MM.1S (cell line): ENCODE data around the gene SAXO2.
"Not testable (repeated sequence)": the region's sequence is repeated elsewhere in the genome, so short reads cannot be mapped to it uniquely, and the experiment has no call there.

Source experiments
- DNase-seq: peaks from one replicate; pipeline ENCODE4 v3.0.0-alpha.2; 2015
- H2AFZ ChIP-seq: fragments of 300-600 bp; sonication (generic); 2 replicates; pipeline ENCODE4 v1.6.0; 2016; ENCODE audit warnings: antibody characterized with exemption, low read length
- H3F3A ChIP-seq: fragments of 300-600 bp; sonication (generic); 2 replicates; pipeline ENCODE4 v1.6.1; 2016; ENCODE audit warnings: mild to moderate bottlenecking, antibody characterized with exemption, low read length, moderate library complexity, mixed read lengths; ENCODE audit not compliant: insufficient read depth
- H3K27ac ChIP-seq: fragments of 300-600 bp; sonication (generic); 2 replicates; pipeline ENCODE4 v1.5.1; 2016; ENCODE audit warnings: mild to moderate bottlenecking, low read length
- H3K27me3 ChIP-seq: fragments of 300-600 bp; sonication (generic); replicated peaks from 2 replicates; pipeline ENCODE4 v1.6.0; 2016; ENCODE audit warnings: low read length; ENCODE audit not compliant: insufficient read depth
- H3K36me3 ChIP-seq: fragments of 300-600 bp; sonication (generic); replicated peaks from 2 replicates; pipeline ENCODE4 v1.6.1; 2016; ENCODE audit warnings: mild to moderate bottlenecking, low read length, mixed read lengths; ENCODE audit not compliant: insufficient read depth
- H3K4me1 ChIP-seq: fragments of 300-600 bp; sonication (generic); 2 replicates; pipeline ENCODE4 v1.6.1; 2016; ENCODE audit warnings: low read length, mixed read lengths
- H3K4me2 ChIP-seq: fragments of 300-600 bp; sonication (generic); 2 replicates; pipeline ENCODE4 v1.6.0; 2016; ENCODE audit warnings: low read depth, low read length
- H3K4me3 ChIP-seq: fragments of 300-600 bp; sonication (generic); 2 replicates; pipeline ENCODE4 v1.5.1; 2016; ENCODE audit warnings: low read length, mixed read lengths
- H3K79me2 ChIP-seq: fragments of 300-600 bp; sonication (generic); 2 replicates; pipeline ENCODE4 v1.6.1; 2016; ENCODE audit warnings: mixed run types, low read length, mixed read lengths
- H3K9ac ChIP-seq: fragments of 300-600 bp; sonication (generic); 2 replicates; pipeline ENCODE4 v1.6.1; 2016; ENCODE audit warnings: low read length, mixed read lengths
- H3K9me2 ChIP-seq: fragments of 300-600 bp; sonication (generic); replicated peaks from 2 replicates; pipeline ENCODE4 v1.6.1; 2016; ENCODE audit warnings: mild to moderate bottlenecking, low read length, mixed read lengths; ENCODE audit not compliant: insufficient read depth
- H3K9me3 ChIP-seq: fragments of 300-600 bp; sonication (generic); replicated peaks from 2 replicates; pipeline ENCODE4 v1.6.1; 2016; ENCODE audit warnings: mild to moderate bottlenecking, low read length, mixed read lengths; ENCODE audit not compliant: insufficient read depth
- H4K20me1 ChIP-seq: fragments of 300-600 bp; sonication (generic); 2 replicates; pipeline ENCODE4 v1.6.1; 2016; ENCODE audit warnings: mild to moderate bottlenecking, low read length, moderate library complexity, mixed read lengths; ENCODE audit not compliant: insufficient read depth
- EZH2 ChIP-seq: fragments of 300-600 bp; sonication (generic); optimal IDR thresholded peaks from 2 replicates; pipeline ENCODE3; 2017; ENCODE audit warnings: low read depth, mild to moderate bottlenecking, antibody characterized with exemption, low read length, mixed read lengths
- EZH2phosphoT487 ChIP-seq: fragments of 300-600 bp; sonication (generic); IDR thresholded peaks from 2 replicates; pipeline ENCODE4 v1.6.1; 2018; ENCODE audit warnings: antibody characterized with exemption, low read length
- TF ChIP-seq, protein P1 (sequence below): fragments of 300-600 bp; sonication (generic); IDR thresholded peaks from 2 replicates; pipeline ENCODE4 v1.5.1; 2016; ENCODE audit warnings: antibody characterized with exemption, low read length, mixed read lengths

Gene SAXO2, protein sequence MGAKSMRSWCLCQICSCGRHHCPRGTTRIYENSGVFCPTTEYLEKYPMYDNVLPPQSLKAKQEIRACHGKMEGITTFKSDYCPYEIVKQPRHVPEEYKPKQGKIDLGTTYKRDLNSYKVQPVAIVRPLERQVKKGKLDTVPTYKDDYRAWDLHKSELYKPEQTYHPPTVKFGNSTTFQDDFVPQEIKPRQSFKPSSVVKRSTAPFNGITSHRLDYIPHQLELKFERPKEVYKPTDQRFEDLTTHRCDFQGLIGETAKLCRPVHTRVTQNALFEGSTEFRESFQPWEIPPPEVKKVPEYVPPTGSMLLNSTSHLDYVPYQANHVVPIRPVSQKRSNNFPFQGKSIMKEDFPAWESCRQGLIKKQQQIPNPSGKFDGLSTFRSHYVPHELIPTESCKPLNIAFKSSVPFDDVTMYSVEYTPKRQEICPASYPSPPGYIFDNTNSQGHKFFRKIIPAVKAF

DNA sequence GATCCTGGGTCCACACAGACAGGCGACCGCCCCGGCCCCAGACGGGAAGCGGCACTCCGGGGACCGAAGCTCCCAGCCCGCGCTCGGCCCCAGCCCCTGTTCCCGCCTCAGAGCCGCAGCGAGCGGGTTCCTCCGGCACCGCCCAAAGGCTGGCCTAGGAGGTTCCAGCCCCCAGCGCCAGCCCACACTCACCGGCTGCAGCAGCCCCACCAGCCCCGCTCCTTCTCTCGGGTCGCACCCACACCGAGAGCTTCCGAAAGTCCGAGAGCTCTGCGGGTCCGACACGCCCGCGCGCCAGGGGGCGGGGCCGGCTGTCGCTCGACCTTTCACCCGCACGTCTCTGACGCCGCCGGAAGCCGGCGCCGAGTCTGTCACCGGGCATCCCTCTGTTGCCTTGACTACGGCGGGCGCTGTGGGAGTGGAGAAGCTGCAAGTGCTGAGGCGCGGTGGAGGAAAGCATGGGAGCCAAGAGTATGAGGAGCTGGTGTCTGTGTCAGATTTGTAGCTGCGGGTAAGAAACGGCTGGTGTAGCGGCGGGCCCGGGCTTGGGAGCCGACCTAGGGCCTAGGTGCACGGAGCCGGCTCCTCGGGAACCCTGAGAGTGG, at the start of gene SAXO2, which contains the start of gene EFL1:
SAXO2 (plus strand) TSS at position 397 of the 605 bp plus-strand sequence; CDS start at position 459, 62 bp downstream.
EFL1 (minus strand) TSS at position 313 of the 605 bp plus-strand sequence. CDS start 956 bp downstream, outside the sequence.
- peak; percentile 96 for DNase-seq

DNA sequence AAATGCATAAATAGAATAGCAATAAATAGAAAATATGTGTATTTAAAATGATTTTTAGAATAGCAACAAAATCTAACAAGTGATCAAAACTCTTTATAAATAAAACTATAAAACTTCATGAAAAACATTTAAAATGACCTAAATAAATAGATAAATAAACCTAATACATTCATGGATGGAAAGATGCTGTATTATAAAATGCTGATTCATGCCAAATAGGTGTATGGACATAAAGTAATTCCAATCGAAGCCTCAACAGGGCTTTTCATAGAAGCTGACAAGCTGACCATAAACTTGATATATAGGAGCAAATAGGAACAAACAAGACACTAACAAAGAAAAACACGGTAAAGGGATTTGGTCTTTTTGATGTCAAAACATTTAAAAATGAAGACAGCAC, 46.5 kb upstream of the SAXO2 start:
- not testable (repeated sequence) for H3K9me3 ChIP-seq, H3K4me1 ChIP-seq, H3K27ac ChIP-seq, DNase-seq, H3K27me3 ChIP-seq, H3K9me2 ChIP-seq, H4K20me1 ChIP-seq, H3K36me3 ChIP-seq, H2AFZ ChIP-seq, H3K9ac ChIP-seq, H3K4me3 ChIP-seq, H3F3A ChIP-seq, H3K79me2 ChIP-seq, H3K4me2 ChIP-seq

More for the DNA sequence above, at the start of gene SAXO2, which contains the start of gene EFL1:
- H3K9me3 ChIP-seq = no peaks in the 10 kb centered on the region
- H3K4me1 ChIP-seq = peaks cover 32% of the 10 kb centered on the region
- H3K4me3 ChIP-seq = peak within 1 kb of the TSS; percentile 87
- no peaks in the 10 kb centered on the region for H4K20me1 ChIP-seq
- H2AFZ ChIP-seq = peak within 1 kb of the TSS; percentile 74
- peak within 1 kb of the TSS; percentile 87 for H3K4me2 ChIP-seq
- no peaks in the 10 kb centered on the region for H3K27me3 ChIP-seq
- H3F3A ChIP-seq = peaks cover 5% of the 10 kb centered on the region; the same call in 1 of the 2 replicates
- H3K9me2 ChIP-seq = no peaks in the 10 kb centered on the region
- peak within 1 kb of the TSS; percentile 77 for H3K9ac ChIP-seq
- H3K27ac ChIP-seq = peak within 1 kb of the TSS; percentile 78; the same call in 1 of the 2 replicates
- peaks cover 21% of the 10 kb centered on the region for H3K79me2 ChIP-seq
- peaks cover 3% of the 10 kb centered on the region for H3K36me3 ChIP-seq
- TF ChIP-seq EZH2 (no peak), EZH2phosphoT487 (no peak)
- TF ChIP-seq, protein P1, sequence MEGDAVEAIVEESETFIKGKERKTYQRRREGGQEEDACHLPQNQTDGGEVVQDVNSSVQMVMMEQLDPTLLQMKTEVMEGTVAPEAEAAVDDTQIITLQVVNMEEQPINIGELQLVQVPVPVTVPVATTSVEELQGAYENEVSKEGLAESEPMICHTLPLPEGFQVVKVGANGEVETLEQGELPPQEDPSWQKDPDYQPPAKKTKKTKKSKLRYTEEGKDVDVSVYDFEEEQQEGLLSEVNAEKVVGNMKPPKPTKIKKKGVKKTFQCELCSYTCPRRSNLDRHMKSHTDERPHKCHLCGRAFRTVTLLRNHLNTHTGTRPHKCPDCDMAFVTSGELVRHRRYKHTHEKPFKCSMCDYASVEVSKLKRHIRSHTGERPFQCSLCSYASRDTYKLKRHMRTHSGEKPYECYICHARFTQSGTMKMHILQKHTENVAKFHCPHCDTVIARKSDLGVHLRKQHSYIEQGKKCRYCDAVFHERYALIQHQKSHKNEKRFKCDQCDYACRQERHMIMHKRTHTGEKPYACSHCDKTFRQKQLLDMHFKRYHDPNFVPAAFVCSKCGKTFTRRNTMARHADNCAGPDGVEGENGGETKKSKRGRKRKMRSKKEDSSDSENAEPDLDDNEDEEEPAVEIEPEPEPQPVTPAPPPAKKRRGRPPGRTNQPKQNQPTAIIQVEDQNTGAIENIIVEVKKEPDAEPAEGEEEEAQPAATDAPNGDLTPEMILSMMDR = no peak

DNA sequence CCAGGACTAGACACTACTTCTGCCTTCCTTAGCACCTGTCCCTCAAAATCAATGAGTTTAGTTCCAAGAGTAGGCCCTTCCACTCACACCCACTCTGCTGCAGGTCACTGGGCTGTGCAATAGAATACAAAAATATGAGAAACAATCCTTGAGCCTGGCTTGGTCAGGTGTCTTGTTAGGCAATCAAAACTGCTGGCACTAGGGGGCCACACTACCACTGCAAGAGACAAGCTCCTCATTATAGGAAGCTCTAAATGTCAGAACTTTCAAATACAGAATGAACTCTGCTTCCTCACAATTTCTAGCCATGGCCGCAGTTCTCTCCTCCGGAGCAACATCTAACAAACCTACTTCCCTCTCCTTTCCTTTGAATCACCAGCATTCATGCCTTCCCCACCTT, 41.1 kb upstream of the SAXO2 start:
- H3F3A ChIP-seq, H3K9me2 ChIP-seq, H3K9me3 ChIP-seq, H3K27ac ChIP-seq, H2AFZ ChIP-seq, H3K79me2 ChIP-seq, H3K4me2 ChIP-seq, H3K4me1 ChIP-seq, H3K36me3 ChIP-seq, H3K9ac ChIP-seq, H3K27me3 ChIP-seq, H4K20me1 ChIP-seq, H3K4me3 ChIP-seq: not testable (repeated sequence)
- peak; percentile 10 for DNase-seq
- TF ChIP-seq, protein P1 = peak; percentile 23; the same call in 1 of the 2 replicates
